Right cardiac atrium (tissue), 5 donors: ENCODE data around the gene PNLIPRP2. TPM values are rescaled to one million over a fixed set of nuclear protein-coding genes. Genes with fewer than 3 reads are reported as not detected.
A peak's percentile ranks its signal among the peaks of the same experiment; 100 is the strongest.

Source experiments
- ATAC-seq, 2 donors: fragments of 200-7000 bp; cut with Tn5 transposase; one replicate each; pipeline versions ENCODE4 v1.8.0 to v1.9.1; 2020; ENCODE audit warnings: moderate library complexity in 2 of 2, mild to moderate bottlenecking in 1 of 2
- DNase-seq, 3 donors: peaks; one replicate each; pipeline ENCODE4 v3.0.0-alpha.2; 2020
- H3K27ac ChIP-seq: one replicate; pipeline ENCODE4 v1.5.1; 2013; ENCODE audit warnings: mild to moderate bottlenecking, low read length, control low read depth, moderate library complexity
- H3K27me3 ChIP-seq: one replicate; pipeline ENCODE4 v1.6.1; 2013; ENCODE audit not compliant: control insufficient read depth, insufficient read depth
- H3K4me1 ChIP-seq: one replicate; pipeline ENCODE4 v1.6.1; 2013; ENCODE audit warnings: low read length; ENCODE audit not compliant: control insufficient read depth, insufficient read depth
- H3K4me3 ChIP-seq: one replicate; pipeline ENCODE4 v1.5.1; 2013; ENCODE audit warnings: low read length, control low read depth
- H3K9me3 ChIP-seq: one replicate; pipeline ENCODE4 v1.6.1; 2013; ENCODE audit warnings: low read length; ENCODE audit not compliant: control insufficient read depth
- WGBS: extraction: QIAGEN DNeasy Blood & Tissue Kit; methylation state at CpG from one replicate; pipeline ENCODE4 v1.1.7; 2013; 5-methylcytosine and 5-hydroxymethylcytosine counted together
- intact Hi-C, 4 donors: fragments of 100-400 bp; cut with DNase I; formaldehyde crosslinking; loops; one replicate each; pipeline versions ENCODE4 v1.11.0 to v1.14.0; 2022 to 2023
- polyA plus RNA-seq: library from polyadenylated mRNA; stranded (reverse); fragments of 200-250 nt; gene quantifications from one replicate; pipeline ENCODE4 v1.2.3, GENCODE V29; 2013
- total RNA-seq, 4 donors: library from RNA; stranded (reverse); fragmentation: NEBNext Ultra II Directional; extraction: Animal tissue kit (Norgen Biotek cat#: 25700); gene quantifications; one replicate each; pipeline ENCODE4 v1.2.1, GENCODE V29; 2021
- donor health status: healthy with polysubstance abuse.
- donor health status: DM: no; HTN: yes; CAD: no.
- donor health status: DM: no; HTN: no; CAD: no.
- donor health status: DM: no; HTN: yes; CAD: no; lungs with severe emphysema.
- donor health status: DM: yes; HTN: yes; CAD: no.

Gene PNLIPRP2
- total and polyA plus RNA-seq, 5 donors, result not detected

DNA sequence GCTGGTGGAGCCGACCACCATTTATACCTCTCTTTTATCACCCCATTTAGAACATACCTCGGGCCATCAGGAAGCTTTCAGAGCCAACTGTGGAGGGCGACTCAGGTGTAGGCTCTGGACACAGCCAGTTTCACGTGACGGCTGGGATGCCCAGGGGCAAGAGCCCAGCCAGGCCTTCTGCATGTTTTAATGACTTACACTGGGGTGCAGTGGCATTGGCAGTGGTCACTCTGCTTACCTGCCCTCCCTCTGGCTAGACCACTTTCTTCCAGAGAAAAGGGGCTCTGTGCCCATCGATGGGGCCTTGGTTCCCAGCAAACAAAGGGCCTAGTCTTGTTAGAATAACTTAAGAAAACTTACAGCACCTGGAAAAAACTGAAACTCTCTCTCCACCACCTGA is 50.0 kb downstream of the PNLIPRP2 start:
- H3K9me3 ChIP-seq, result no peaks in the 10 kb centered on the region
- DNase-seq, result no peak
- WGBS, result 87% methylated on average over 6 of the region's 6 CpGs
- no peaks in the 10 kb centered on the region for H3K4me1 ChIP-seq
- no peak overlapping the region for H3K27ac ChIP-seq
- ATAC-seq, result no peak
- intact Hi-C loops, result no loop called here
- H3K4me3 ChIP-seq, result no peak overlapping the region
- H3K27me3 ChIP-seq, result no peaks in the 10 kb centered on the region

DNA sequence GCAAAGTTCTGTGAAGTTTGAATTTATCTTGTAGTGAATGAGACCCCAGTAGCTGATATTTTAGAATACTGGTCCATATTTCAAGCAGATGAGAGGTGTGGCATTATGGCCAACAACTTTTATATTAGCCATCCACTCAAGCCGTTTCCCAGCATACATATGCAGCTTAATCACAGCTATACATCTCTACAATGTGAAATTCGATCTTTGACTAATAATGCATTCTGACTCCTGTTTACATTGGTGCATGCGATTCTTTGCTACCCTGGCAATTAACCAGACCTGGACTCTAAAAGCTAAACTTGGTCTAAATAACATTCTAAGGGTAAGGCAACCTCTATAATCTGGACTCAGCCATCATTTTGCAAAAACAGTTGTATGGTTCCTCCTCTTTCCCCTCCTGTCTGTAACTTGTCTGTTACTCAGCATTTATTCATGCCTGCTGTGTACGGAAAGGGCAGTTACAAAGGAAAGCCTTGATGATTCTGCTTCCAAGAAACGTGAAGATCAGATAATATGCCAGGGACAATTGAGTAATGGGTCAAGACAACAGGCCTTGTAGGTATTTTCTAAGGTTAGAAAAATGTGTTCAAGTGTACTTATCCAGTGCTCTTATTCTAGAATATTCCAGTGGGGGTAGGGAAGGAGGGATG is 50.6 kb downstream of the PNLIPRP2 start:
- no peak overlapping the region for H3K27ac ChIP-seq
- H3K4me1 ChIP-seq, result no peaks in the 10 kb centered on the region
- intact Hi-C loops, result no loop called here
- no peaks in the 10 kb centered on the region for H3K9me3 ChIP-seq
- H3K27me3 ChIP-seq, result no peaks in the 10 kb centered on the region
- ATAC-seq (no peak), DNase-seq (no peak)
- H3K4me3 ChIP-seq, result no peak overlapping the region
- WGBS, result 73% methylated on average over 5 of the region's 5 CpGs

DNA sequence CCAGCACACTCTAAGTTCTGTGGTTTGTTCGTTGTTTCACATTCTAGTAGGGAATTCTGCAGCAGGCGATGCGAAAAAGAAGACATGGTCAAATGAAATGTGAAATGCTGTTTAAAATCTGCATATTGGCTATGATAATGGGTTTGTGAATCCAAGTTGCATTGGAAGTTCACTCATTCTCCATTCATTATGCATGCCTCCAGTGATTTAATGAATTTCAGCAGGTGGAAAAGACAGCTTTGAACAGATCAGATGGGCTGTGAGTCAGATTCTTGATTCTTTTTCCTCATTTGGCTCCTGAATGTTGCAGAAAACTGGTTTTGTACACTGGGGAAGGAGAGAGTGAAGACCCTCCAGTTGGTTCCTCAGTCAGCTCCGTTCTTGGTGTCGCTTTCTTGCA is 52.1 kb downstream of the PNLIPRP2 start:
- H3K4me3 ChIP-seq, result no peak overlapping the region
- intact Hi-C loops, result no loop called here
- DNase-seq (no peak), ATAC-seq (no peak)
- no peaks in the 10 kb centered on the region for H3K27me3 ChIP-seq
- 96% methylated on average over 5 of the region's 5 CpGs for WGBS
- H3K9me3 ChIP-seq, result no peaks in the 10 kb centered on the region
- H3K4me1 ChIP-seq, result no peaks in the 10 kb centered on the region
- H3K27ac ChIP-seq, result no peak overlapping the region

DNA sequence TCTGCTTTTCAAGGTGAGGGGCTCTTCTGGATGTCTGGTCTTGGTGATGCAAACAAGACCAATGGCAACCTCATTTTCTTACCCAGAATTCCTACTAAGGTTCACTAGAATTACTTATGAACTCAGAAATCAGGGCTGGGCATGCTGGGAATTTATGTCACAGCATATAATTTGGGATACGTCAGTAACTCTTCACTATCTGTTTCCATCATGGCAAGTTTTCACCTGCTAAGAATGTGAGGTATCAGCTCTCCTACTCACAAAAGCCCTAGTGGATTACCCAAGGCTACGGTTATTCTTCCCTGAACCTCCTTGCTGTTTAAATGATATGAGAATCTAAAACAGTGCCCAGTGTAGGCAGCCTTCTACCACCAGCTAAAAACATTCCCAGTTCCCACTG is 53.1 kb downstream of the PNLIPRP2 start:
- no peak overlapping the region for H3K27ac ChIP-seq
- H3K9me3 ChIP-seq, result no peaks in the 10 kb centered on the region
- H3K4me1 ChIP-seq, result no peaks in the 10 kb centered on the region
- 77% methylated on average over 2 of the region's 2 CpGs for WGBS
- intact Hi-C loops, result no loop called here
- no peak overlapping the region for H3K4me3 ChIP-seq
- DNase-seq (no peak), ATAC-seq (no peak)
- H3K27me3 ChIP-seq, result no peaks in the 10 kb centered on the region

DNA sequence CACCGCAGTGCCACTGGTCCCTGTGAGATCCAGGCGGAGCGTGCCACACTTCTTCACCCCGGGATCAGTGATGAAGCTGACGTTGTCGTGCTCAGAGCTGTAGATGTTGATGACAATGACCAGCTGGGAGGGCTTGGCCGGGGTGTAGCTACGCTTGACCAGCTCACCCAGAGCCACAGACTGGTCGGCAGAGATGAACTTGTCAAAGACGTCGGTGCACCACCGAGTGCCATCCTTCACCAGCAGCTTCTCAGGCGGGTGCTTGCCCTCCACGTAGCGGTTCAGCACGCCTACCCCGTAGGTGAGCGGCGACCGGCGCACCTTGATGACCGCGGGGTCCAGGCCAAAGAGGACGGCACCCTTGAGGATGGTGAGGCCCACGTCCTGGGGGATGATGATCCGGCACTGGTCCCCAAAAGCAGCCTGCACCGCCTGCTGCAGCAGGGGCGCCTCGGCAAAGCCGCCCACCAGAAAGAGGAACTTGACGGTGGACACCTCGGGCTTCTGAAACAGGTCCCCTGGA is 54.2 kb downstream of the PNLIPRP2 start:
- H3K27me3 ChIP-seq, result no peaks in the 10 kb centered on the region
- WGBS, result 92% methylated on average over 32 of the region's 32 CpGs
- ATAC-seq (peak in 1 of 2 donors; percentile 24), DNase-seq (no peak)
- H3K9me3 ChIP-seq, result no peaks in the 10 kb centered on the region
- no peak overlapping the region for H3K4me3 ChIP-seq
- no peaks in the 10 kb centered on the region for H3K4me1 ChIP-seq
- no peak overlapping the region for H3K27ac ChIP-seq
- intact Hi-C loops, result no loop called here

DNA sequence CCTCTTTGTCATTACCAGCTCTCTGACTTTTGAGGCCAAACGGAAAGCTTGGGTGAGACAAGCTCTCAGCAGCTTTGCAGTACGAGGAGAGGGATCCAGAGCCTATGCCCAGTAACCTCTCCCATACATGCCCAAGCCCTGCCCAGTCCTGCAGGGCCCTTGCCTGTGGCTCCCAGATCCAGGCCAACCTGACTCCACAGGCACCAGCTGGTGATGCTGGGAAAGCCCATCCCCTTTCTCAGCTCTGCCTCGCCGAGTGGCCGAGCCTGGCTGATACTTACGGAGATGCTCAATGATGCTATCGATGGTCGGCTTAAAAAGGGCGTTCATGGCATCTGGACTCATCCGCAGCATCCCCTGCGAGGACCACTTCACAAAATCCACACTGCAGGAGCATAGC is 55.4 kb downstream of the PNLIPRP2 start:
- no peaks in the 10 kb centered on the region for H3K9me3 ChIP-seq
- DNase-seq, result no peak
- ATAC-seq, result no peak
- no peaks in the 10 kb centered on the region for H3K27me3 ChIP-seq
- intact Hi-C loops, result no loop called here
- no peaks in the 10 kb centered on the region for H3K4me1 ChIP-seq
- no peak overlapping the region for H3K27ac ChIP-seq
- no peak overlapping the region for H3K4me3 ChIP-seq
- WGBS, result 89% methylated on average over 11 of the region's 11 CpGs

DNA sequence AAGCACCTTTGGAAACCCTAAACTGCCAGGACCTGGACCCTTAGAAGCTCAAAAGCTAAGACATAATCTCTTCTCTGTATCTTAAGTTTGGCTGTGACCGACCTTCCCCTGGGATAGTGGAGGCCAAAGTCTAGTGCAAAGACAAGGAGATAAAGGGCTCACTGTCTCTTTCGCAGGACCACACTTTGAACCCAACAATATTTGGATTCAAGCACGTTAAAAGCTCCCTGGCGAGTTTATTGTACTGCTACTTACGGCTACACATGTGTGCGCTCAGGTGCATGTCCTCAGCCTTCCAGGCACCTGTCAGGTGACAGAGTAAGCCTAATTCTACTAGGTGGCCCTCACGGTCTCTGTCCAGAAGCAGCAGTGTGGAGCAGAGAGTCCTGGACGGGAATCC is 55.9 kb downstream of the PNLIPRP2 start:
- no peak overlapping the region for H3K4me3 ChIP-seq
- H3K27me3 ChIP-seq, result no peaks in the 10 kb centered on the region
- H3K27ac ChIP-seq, result no peak overlapping the region
- H3K9me3 ChIP-seq, result no peaks in the 10 kb centered on the region
- ATAC-seq (no peak), DNase-seq (no peak)
- WGBS, result 83% methylated on average over 8 of the region's 8 CpGs
- intact Hi-C loops, result no loop called here
- H3K4me1 ChIP-seq, result no peaks in the 10 kb centered on the region

DNA sequence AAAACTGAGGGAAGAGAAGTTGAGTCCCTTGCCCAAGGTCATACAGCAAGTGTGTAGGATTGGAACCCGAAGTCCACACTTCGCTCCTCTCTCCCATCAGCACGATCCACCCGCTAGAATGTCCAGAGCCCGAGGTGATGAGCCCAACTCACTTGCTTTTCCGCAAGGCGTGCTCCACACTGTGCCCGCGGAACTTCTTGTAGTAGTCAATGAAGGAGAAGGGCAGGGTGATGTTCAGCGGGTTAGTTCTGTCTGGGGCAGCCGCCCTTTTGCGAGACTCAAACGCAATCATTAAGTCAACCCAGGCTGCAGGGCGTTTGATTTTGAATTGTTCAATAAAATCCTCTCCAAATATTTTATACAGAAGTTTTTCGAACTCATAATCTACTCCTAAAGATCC is 58.6 kb downstream of the PNLIPRP2 start:
- DNase-seq (no peak), ATAC-seq (no peak)
- no peak overlapping the region for H3K27ac ChIP-seq
- no peaks in the 10 kb centered on the region for H3K4me1 ChIP-seq
- no peaks in the 10 kb centered on the region for H3K9me3 ChIP-seq
- H3K4me3 ChIP-seq, result no peak overlapping the region
- intact Hi-C loops, result no loop called here
- H3K27me3 ChIP-seq, result no peaks in the 10 kb centered on the region
- 95% methylated on average over 15 of the region's 15 CpGs for WGBS

DNA sequence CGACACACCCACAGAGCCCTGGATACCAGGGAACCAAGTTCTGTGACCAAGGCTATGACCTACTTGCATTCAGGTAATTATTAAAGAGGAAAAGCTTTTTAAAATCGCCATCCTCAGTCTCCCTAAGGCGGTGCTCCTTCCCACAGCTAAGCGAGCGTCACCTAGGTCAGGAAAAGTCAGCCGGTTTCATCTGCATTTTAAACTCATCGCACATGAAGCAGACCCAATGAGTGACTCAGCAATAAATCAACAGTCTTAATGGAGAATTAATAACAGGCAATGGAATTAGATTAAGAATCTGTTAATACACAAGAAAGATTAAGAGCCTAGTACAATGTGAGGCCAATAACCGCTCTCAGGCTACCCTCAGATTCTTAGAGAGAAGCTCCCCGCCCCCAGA is 62.4 kb downstream of the PNLIPRP2 start:
- Histone ChIP-seq H3K9me3 (no peaks in the 10 kb centered on the region), H3K27ac (no peak overlapping the region), H3K27me3 (no peaks in the 10 kb centered on the region), H3K4me1 (peaks cover 3% of the 10 kb centered on the region), H3K4me3 (no peak overlapping the region)
- DNase-seq (no peak), ATAC-seq (no peak)
- intact Hi-C loops, result loop anchor here (2.0 to 10.0 kb wide), 5 partner anchors 54 to 492 kb away; no protein-coding TSS in a partner anchor
- WGBS, result 93% methylated on average over 9 of the region's 9 CpGs

DNA sequence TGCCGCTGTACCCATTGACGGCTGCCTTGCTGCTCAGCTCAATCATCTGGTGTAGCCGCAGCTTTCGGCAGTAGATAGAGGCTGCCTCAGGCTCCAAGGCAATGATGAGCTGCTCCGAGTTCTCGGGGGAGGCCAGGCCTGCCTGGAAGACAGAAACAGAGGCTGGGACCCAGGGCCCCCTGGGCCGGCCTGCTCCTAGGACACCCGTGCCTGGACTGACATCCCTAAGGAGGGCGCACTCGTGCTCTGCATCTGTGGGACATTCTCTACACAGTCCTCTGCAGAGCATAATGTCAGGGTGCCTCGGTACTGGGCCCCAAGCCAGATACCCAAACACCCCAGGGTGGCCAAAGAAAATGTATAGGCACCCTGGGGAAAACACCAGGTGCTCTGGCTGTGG is 63.1 kb downstream of the PNLIPRP2 start:
- DNase-seq, result no peak
- intact Hi-C loops, result loop anchor here (2.0 to 10.0 kb wide), 5 partner anchors 53 to 491 kb away; no protein-coding TSS in a partner anchor

DNA sequence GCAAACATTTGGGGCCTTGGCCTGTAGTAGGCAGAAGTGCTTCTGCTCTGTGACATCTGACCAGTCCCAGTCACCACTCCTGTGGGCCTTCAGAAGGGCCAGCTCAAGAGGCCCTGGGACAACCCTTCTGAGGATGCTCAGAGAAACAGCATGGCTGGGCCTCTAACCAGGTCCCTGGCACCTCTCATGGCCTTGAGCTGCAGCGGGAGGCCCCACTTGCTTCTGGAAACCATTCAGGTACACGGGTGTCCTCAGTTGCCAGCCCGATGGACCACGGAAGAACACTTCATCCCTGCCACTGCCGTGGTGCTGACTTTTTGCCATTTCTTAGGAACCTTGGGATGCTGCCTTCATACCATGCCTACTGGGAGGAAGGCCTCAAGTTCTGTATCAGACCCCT is 64.0 kb downstream of the PNLIPRP2 start:
- no peak overlapping the region for H3K4me3 ChIP-seq

More for the DNA sequence above, 63.1 kb downstream of the PNLIPRP2 start:
- ATAC-seq, result no peak
- 89% methylated on average over 11 of the region's 11 CpGs for WGBS
- H3K9me3 ChIP-seq, result no peaks in the 10 kb centered on the region
- H3K4me3 ChIP-seq, result no peak overlapping the region
- H3K4me1 ChIP-seq, result peaks cover 3% of the 10 kb centered on the region
- no peaks in the 10 kb centered on the region for H3K27me3 ChIP-seq
- H3K27ac ChIP-seq, result no peak overlapping the region

More for the DNA sequence above, 64.0 kb downstream of the PNLIPRP2 start:
- intact Hi-C loops, result loop anchor here (5.0 to 10.0 kb wide), 5 partner anchors 53 to 490 kb away; no protein-coding TSS in a partner anchor
- no peak for ATAC-seq
- Histone ChIP-seq H3K4me1 (peaks cover 3% of the 10 kb centered on the region), H3K9me3 (no peaks in the 10 kb centered on the region), H3K27me3 (no peaks in the 10 kb centered on the region), H3K27ac (no peak overlapping the region)
- 94% methylated on average over 5 of the region's 5 CpGs for WGBS
- no peak for DNase-seq
